ENCODE results near the gene DHX16. TPM values are rescaled to one million over a fixed set of nuclear protein-coding genes. Genes with fewer than 3 reads are reported as not detected.
A peak's percentile ranks its signal among the peaks of the same experiment; 100 is the strongest.

DHX16 gene
- total and polyA plus RNA-seq, 9 of the 15 experiments (the other 6 are each of a cell fraction or from before 2014, with no cell fraction given) = 14.6 to 66.1 (median 47.5) TPM

- TF ChIP-seq MGA (IDR thresholded peaks at IDR 0.05) (no peak; the same call in 1 of the 2 replicates), NFIC (IDR thresholded peaks at IDR 0.05) (peak; percentile 36; the same call in 1 of the 2 replicates), ARID3A (IDR thresholded peaks at IDR 0.05; ENCODE audit: borderline replicate concordance, low read depth, low read length) (peak; percentile 6; the same call in 1 of the 2 replicates), ZNF384 (IDR thresholded peaks at IDR 0.05; ENCODE audit: low read depth, low read length) (peak; percentile 60), COPS2 (conservative IDR thresholded peaks at IDR 0.05) (no peak), HEY1 (CRISPR knock-in tag; IDR thresholded peaks at IDR 0.05; ENCODE audit: borderline replicate concordance) (0 out of 2 replicates have a peak, but pooled peaks have one; percentile 43), PHB (CRISPR knock-in tag; IDR thresholded peaks at IDR 0.05) (peak; percentile 87; the same call in 1 of the 2 replicates), SIN3A (IDR thresholded peaks at IDR 0.05; ENCODE audit: borderline replicate concordance in 2 of 2, control insufficient read depth in 1 of 2, low read depth in 2 of 2, low read length in 2 of 2) (no peak)
- TF ChIP-seq, protein P1, sequence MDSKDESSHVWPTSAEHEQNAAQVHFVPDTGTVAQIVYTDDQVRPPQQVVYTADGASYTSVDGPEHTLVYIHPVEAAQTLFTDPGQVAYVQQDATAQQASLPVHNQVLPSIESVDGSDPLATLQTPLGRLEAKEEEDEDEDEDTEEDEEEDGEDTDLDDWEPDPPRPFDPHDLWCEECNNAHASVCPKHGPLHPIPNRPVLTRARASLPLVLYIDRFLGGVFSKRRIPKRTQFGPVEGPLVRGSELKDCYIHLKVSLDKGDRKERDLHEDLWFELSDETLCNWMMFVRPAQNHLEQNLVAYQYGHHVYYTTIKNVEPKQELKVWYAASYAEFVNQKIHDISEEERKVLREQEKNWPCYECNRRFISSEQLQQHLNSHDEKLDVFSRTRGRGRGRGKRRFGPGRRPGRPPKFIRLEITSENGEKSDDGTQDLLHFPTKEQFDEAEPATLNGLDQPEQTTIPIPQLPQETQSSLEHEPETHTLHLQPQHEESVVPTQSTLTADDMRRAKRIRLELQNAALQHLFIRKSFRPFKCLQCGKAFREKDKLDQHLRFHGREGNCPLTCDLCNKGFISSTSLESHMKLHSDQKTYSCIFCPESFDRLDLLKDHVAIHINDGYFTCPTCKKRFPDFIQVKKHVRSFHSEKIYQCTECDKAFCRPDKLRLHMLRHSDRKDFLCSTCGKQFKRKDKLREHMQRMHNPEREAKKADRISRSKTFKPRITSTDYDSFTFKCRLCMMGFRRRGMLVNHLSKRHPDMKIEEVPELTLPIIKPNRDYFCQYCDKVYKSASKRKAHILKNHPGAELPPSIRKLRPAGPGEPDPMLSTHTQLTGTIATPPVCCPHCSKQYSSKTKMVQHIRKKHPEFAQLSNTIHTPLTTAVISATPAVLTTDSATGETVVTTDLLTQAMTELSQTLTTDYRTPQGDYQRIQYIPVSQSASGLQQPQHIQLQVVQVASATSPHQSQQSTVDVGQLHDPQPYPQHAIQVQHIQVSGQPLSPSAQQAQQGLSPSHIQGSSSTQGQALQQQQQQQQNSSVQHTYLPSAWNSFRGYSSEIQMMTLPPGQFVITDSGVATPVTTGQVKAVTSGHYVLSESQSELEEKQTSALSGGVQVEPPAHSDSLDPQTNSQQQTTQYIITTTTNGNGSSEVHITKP (IDR thresholded peaks at IDR 0.05; ENCODE audit: partially characterized antibody) = peak; percentile 16
These were observed 57.4 kb downstream of the DHX16 start (continued) for GRCh38 chr6:30615219-30615957.

Measured in K562 (cell line).